RWPE1 (cell line): ENCODE data around the gene TEX28.
"Not testable (repeated sequence)": the region's sequence is repeated elsewhere in the genome, so short reads cannot be mapped to it uniquely, and the experiment has no call there.

Experiments used
- CTCF ChIA-PET: fragments of 350-600 bp; sonication (Branson Sonifier 250); formaldehyde crosslinking; extraction: SDS; loops from one replicate; lab custom pipeline; 2021; lab: Yijun Ruan, JAX
- POLR2A ChIA-PET: fragments of 400-600 bp; formaldehyde crosslinking; extraction: SDS; loops from one replicate; lab custom pipeline; 2020; ENCODE audit warnings: antibody characterized with exemption; ENCODE audit not compliant: low non-redundant PET; lab: Yijun Ruan, JAX
- DNase-seq: peaks from one replicate; pipeline ENCODE4 v3.0.0; 2012; ENCODE audit warnings: low spot score
- H3K27ac ChIP-seq: fragments of 450-650 bp; 2 replicates; pipeline ENCODE4 v1.5.1; 2017
- TF ChIP-seq, protein P1 (sequence below): fragments of 450-650 bp; conservative IDR thresholded peaks from 2 replicates; pipeline ENCODE4 v1.5.1; 2017; ENCODE audit warnings: low read depth, mild to moderate bottlenecking

The TEX28 gene

GRCh38 chrX:154295664-154296310, 863 bp upstream of the TEX28 start, which contains the start of gene TKTL1:
TSS of gene TKTL1 (plus strand) at chrX:154295795. CDS start at chrX:154295860, 65 bp downstream.
- ChIA-PET POLR2A (no interaction called here), CTCF (no interaction called here)
- no peak for DNase-seq
- H3K27ac ChIP-seq: no peak within 1 kb of the TSS
- TF ChIP-seq, protein P1, sequence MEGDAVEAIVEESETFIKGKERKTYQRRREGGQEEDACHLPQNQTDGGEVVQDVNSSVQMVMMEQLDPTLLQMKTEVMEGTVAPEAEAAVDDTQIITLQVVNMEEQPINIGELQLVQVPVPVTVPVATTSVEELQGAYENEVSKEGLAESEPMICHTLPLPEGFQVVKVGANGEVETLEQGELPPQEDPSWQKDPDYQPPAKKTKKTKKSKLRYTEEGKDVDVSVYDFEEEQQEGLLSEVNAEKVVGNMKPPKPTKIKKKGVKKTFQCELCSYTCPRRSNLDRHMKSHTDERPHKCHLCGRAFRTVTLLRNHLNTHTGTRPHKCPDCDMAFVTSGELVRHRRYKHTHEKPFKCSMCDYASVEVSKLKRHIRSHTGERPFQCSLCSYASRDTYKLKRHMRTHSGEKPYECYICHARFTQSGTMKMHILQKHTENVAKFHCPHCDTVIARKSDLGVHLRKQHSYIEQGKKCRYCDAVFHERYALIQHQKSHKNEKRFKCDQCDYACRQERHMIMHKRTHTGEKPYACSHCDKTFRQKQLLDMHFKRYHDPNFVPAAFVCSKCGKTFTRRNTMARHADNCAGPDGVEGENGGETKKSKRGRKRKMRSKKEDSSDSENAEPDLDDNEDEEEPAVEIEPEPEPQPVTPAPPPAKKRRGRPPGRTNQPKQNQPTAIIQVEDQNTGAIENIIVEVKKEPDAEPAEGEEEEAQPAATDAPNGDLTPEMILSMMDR: no peak

DNA sequence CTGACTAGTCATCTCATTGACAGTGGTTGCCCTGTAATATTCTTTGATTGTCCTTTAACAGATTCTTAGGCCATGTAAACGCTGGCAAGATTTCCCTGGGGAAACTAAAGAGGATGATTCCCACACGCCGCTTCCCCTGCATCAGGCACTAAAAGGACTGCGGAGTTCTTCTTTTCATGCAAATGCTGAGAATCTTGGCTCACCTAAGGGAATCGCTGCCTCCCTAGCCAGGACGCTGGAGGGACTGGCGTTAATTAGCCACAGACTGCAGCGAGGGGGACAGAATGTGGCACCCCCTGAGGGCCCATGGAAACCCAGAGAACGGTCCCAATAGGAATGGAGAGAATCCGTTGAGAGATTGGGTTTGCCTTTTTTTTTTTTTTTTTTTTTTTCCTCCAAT, 8.5 kb downstream of the TEX28 start:
- DNase-seq, POLR2A ChIA-PET, CTCF ChIA-PET, H3K27ac ChIP-seq: not testable (repeated sequence)

GRCh38 chrX:154284489-154285338, 10.2 kb downstream of the TEX28 start:
- H3K27ac ChIP-seq, POLR2A ChIA-PET, CTCF ChIA-PET, DNase-seq: not testable (repeated sequence)

- POLR2A ChIA-PET, H3K27ac ChIP-seq, CTCF ChIA-PET, DNase-seq: not testable (repeated sequence)
These were observed 25.7 kb downstream of the TEX28 start for GRCh38 chrX:154269245-154269644.

DNA sequence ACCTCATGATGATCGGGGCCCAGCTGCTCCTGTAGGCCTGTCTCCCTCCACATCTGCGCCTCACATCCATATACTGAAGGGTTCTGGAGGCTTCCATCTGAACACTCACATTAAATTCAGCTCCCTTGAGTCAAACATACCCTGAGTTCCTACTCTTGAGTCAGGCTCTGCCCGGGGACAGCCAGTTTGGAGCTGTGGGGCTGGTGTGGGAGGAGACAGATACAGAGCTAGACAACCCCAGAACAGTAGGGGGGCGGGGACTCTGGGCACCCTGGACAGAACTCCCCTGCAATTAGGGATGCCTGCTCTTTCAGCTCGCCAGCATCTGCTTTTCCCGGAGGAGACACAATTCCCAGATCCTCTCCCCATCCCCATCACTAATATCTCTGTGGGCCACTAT, 31.9 kb downstream of the TEX28 start:
- DNase-seq, H3K27ac ChIP-seq, POLR2A ChIA-PET, CTCF ChIA-PET: not testable (repeated sequence)

DNA sequence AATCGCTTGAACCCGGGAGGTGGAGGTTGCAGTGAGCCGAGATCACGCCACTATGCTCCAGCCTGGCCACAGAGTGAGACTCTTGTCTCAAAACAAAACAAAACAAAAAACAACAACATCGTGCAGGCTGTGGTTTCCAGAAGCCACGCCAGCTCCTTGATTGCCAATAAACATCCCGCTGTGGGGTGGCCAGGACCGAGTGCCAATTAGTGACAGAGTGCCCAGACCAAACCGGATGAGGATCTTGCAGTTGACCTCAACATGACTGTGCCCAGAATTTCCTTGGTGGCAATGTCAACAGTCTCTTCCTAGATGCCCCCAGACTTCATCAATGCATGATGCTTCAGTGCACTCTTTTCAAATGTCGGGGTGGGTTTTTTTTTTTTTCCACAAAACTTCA, 36.2 kb downstream of the TEX28 start:
- POLR2A ChIA-PET, H3K27ac ChIP-seq, CTCF ChIA-PET, DNase-seq: not testable (repeated sequence)

- H3K27ac ChIP-seq, POLR2A ChIA-PET, CTCF ChIA-PET, DNase-seq: not testable (repeated sequence)
These were observed 37.6 kb downstream of the TEX28 start, which contains the start of gene OPN1MW3 for GRCh38 chrX:154257282-154257681. TSS of gene OPN1MW3 (plus strand) at chrX:154257582. CDS start at chrX:154257620, 38 bp downstream.

DNA sequence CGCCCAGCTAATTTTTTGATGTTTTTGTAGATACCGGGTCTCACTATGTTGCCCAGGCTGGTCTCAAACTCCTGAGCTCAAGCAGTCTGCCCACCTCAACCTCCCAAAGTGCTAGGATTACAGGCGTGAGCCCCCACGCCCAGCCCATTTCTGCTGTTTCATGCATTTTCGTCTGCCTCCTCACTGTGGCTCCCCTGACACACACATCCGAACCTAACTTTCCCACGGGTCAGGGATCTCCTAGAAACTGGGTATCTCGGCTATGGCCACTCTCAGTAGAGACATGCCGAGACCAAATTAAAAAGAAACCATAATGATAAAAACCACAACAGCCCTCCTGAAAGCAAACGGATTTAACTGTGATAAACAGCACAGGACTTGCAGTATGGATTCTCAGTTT, 46.8 kb downstream of the TEX28 start:
- CTCF ChIA-PET, H3K27ac ChIP-seq, DNase-seq, POLR2A ChIA-PET: not testable (repeated sequence)

- H3K27ac ChIP-seq, POLR2A ChIA-PET, DNase-seq, CTCF ChIA-PET: not testable (repeated sequence)
These were observed 47.4 kb downstream of the TEX28 start for GRCh38 chrX:154247377-154248045.

- POLR2A ChIA-PET, DNase-seq, H3K27ac ChIP-seq, CTCF ChIA-PET: not testable (repeated sequence)
These were observed 54.9 kb downstream of the TEX28 start for GRCh38 chrX:154239982-154240503.

GRCh38 chrX:154238939-154239559, 55.9 kb downstream of the TEX28 start:
- DNase-seq, POLR2A ChIA-PET, H3K27ac ChIP-seq, CTCF ChIA-PET: not testable (repeated sequence)

GRCh38 chrX:154233620-154234019, 61.3 kb downstream of the TEX28 start:
- H3K27ac ChIP-seq, POLR2A ChIA-PET, CTCF ChIA-PET, DNase-seq: not testable (repeated sequence)

DNA sequence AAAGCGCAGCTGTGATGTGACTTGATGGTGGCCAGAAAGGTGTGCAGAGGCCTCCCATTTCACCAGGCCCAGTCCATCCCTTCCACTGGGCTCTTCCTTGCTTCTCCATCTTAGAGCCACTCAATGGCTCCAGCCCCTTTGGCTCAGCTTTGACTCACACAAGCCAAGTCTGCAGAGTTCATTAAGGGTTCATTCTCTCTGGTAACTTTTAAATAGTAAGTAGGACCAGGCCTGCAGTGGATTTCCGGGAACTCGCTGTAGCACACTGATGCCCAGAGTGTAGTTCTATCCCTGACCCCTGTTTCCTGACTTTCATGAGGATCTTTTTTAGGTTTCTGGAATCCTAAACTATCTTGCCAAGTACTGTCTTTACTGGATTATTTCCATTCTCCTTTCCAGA, 63.5 kb downstream of the TEX28 start:
- CTCF ChIA-PET, DNase-seq, POLR2A ChIA-PET, H3K27ac ChIP-seq: not testable (repeated sequence)

DNA sequence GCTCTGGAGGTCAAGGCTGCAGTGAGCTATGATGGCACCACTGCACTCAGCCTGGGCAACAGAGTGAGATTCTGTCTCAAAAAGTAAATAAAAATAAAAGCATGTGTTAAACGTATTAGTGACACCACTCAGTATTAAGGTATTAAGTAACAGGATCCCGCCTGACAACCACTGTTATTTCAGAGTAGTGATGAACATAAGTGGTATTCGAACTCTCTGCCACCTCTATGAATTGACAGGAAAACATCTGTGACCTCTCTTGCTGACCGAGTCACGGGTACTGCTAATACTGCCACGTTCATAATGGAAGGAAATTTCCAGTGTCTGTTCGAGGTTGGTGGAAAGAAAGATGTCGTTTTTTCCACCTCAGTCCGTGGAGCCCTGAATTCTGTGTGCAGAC, 68.2 kb downstream of the TEX28 start:
- DNase-seq, CTCF ChIA-PET, POLR2A ChIA-PET, H3K27ac ChIP-seq: not testable (repeated sequence)

- POLR2A ChIA-PET, H3K27ac ChIP-seq, CTCF ChIA-PET, DNase-seq: not testable (repeated sequence)
These were observed 69.6 kb downstream of the TEX28 start for GRCh38 chrX:154225292-154225691.
